GM23248 (cell line): Measurements from ENCODE around the gene CSTF2T. TPM values are rescaled to one million over a fixed set of nuclear protein-coding genes. Genes with fewer than 3 reads are reported as not detected.

Source experiments
- DNase-seq: peaks from one replicate; pipeline ENCODE4 v3.0.0-alpha.2; 2015
- H2AFZ ChIP-seq: fragments of 200-600 bp; sonication (generic); 2 replicates; pipeline ENCODE4 v1.6.1; 2016; ENCODE audit warnings: antibody characterized with exemption
- H3F3A ChIP-seq: fragments of 200-600 bp; sonication (generic); 2 replicates; pipeline ENCODE4 v1.6.1; 2016; ENCODE audit warnings: mild to moderate bottlenecking, antibody characterized with exemption, mixed run types; ENCODE audit not compliant: insufficient read depth
- H3K27ac ChIP-seq: fragments of 200-600 bp; sonication (generic); 2 replicates; pipeline ENCODE4 v1.5.1; 2016; ENCODE audit warnings: mild to moderate bottlenecking
- H3K27me3 ChIP-seq: fragments of 200-600 bp; sonication (generic); replicated peaks from 2 replicates; pipeline ENCODE4 v1.6.1; 2016; ENCODE audit warnings: mild to moderate bottlenecking; ENCODE audit not compliant: insufficient read depth
- H3K36me3 ChIP-seq: fragments of 200-600 bp; sonication (generic); 2 replicates; pipeline ENCODE4 v1.6.1; 2016; ENCODE audit warnings: low read depth, mild to moderate bottlenecking
- H3K4me1 ChIP-seq: fragments of 200-600 bp; sonication (generic); 2 replicates; pipeline ENCODE4 v1.6.1; 2016; ENCODE audit warnings: mild to moderate bottlenecking; ENCODE audit not compliant: insufficient read depth
- H3K4me2 ChIP-seq: fragments of 200-600 bp; sonication (generic); one replicate; pipeline ENCODE4 v1.6.1; 2016; ENCODE audit warnings: mild to moderate bottlenecking; ENCODE audit not compliant: unreplicated experiment
- H3K4me3 ChIP-seq: fragments of 200-600 bp; sonication (generic); 2 replicates; pipeline ENCODE4 v1.5.1; 2016; ENCODE audit warnings: mild to moderate bottlenecking
- H3K79me2 ChIP-seq: fragments of 200-600 bp; sonication (generic); 2 replicates; pipeline ENCODE4 v1.6.1; 2016; ENCODE audit warnings: mild to moderate bottlenecking; ENCODE audit not compliant: insufficient read depth
- H3K9ac ChIP-seq: fragments of 200-600 bp; sonication (generic); 2 replicates; pipeline ENCODE4 v1.6.1; 2016; ENCODE audit warnings: mild to moderate bottlenecking
- H3K9me2 ChIP-seq: fragments of 200-600 bp; sonication (generic); 2 replicates; pipeline ENCODE4 v1.6.1; 2016; ENCODE audit warnings: mixed run types, mild to moderate bottlenecking, moderate library complexity; ENCODE audit not compliant: insufficient read depth
- H3K9me3 ChIP-seq: fragments of 200-600 bp; sonication (generic); one replicate; pipeline ENCODE4 v1.6.1; 2017; ENCODE audit warnings: low read depth
- H4K20me1 ChIP-seq: fragments of 200-600 bp; sonication (generic); 2 replicates; pipeline ENCODE4 v1.6.0; 2016; ENCODE audit not compliant: insufficient read depth
- EZH2 ChIP-seq: fragments of 200-600 bp; sonication (generic); IDR thresholded peaks from 2 replicates; pipeline ENCODE4 v1.6.1; 2018; ENCODE audit warnings: antibody characterized with exemption, mild to moderate bottlenecking; ENCODE audit not compliant: insufficient read depth, poor library complexity, severe bottlenecking
- EZH2phosphoT487 ChIP-seq: fragments of 200-600 bp; sonication (generic); IDR thresholded peaks from 2 replicates; pipeline ENCODE4 v1.6.1; 2018; ENCODE audit warnings: antibody characterized with exemption, moderate library complexity, mild to moderate bottlenecking, low read depth; ENCODE audit not compliant: insufficient read depth
- WGBS, 2 experiments: methylation state at CpG; one replicate each; pipeline ENCODE4 v1.1.6; 2015 to 2017; ENCODE audit warnings: low lambda C conversion rate in 2 of 2, low coverage in 1 of 2; ENCODE audit errors: missing lambda C conversion rate in 2 of 2; 5-methylcytosine and 5-hydroxymethylcytosine counted together
- in situ Hi-C: fragments of 300-500 bp; cut with MboI; formaldehyde crosslinking; loops from 2 replicates; pipeline ENCODE4 v1.15.0; 2020
- polyA plus RNA-seq: library from polyadenylated mRNA; unstranded; fragments of >200 nt; fragmentation: Nextera tagmentation; extraction: Ambion mirVana; gene quantifications from 2 replicates; pipeline ENCODE4 v1.2.1, GENCODE V29; 2016
- total RNA-seq: library from RNA; depleted of rRNA; stranded (reverse); fragments of >200 nt; shearing (Covaris generic); gene quantifications from 2 replicates; pipeline ENCODE4 v1.2.3, GENCODE V29; 2014

The CSTF2T gene
- total and polyA plus RNA-seq, 2 experiments from 2014 or later = 7.9 to 16.9 TPM

- Histone ChIP-seq H3K4me3 (no peak overlapping the region), H3K4me1 (peaks cover 13% of the 10 kb centered on the region), H2AFZ (no peak overlapping the region), H3K79me2 (no peaks in the 10 kb centered on the region), H3K27ac (no peak overlapping the region), H3K36me3 (no peaks in the 10 kb centered on the region), H3K4me2 (no peak overlapping the region), H3K9me2 (no peaks in the 10 kb centered on the region), H3K9me3 (no peaks in the 10 kb centered on the region), H4K20me1 (no peaks in the 10 kb centered on the region), H3K27me3 (no peaks in the 10 kb centered on the region), H3F3A (no peaks in the 10 kb centered on the region), H3K9ac (no peak overlapping the region)
- TF ChIP-seq EZH2phosphoT487 (no peak), EZH2 (no peak)
- DNase-seq = no peak
- in situ Hi-C loops = no loop called here
These were observed 32.9 kb downstream of the CSTF2T start for GRCh38 chr10:51666456-51666855.

- Histone ChIP-seq H2AFZ (no peak overlapping the region), H3K9me2 (no peaks in the 10 kb centered on the region), H3K9me3 (no peaks in the 10 kb centered on the region), H3F3A (no peaks in the 10 kb centered on the region), H3K27me3 (no peaks in the 10 kb centered on the region), H3K4me3 (no peak overlapping the region), H4K20me1 (no peaks in the 10 kb centered on the region), H3K27ac (no peak overlapping the region), H3K79me2 (no peaks in the 10 kb centered on the region), H3K4me1 (peaks cover 8% of the 10 kb centered on the region), H3K9ac (no peak overlapping the region), H3K4me2 (no peak overlapping the region), H3K36me3 (no peaks in the 10 kb centered on the region)
- 76 to 80% methylated on average over 3 of the region's 3 CpGs for WGBS, 2 experiments
- in situ Hi-C loops = no loop called here
- DNase-seq = no peak
- TF ChIP-seq EZH2 (no peak), EZH2phosphoT487 (no peak)
These were observed 36.3 kb downstream of the CSTF2T start for GRCh38 chr10:51663086-51663485.

- Histone ChIP-seq H2AFZ (no peak overlapping the region), H3F3A (no peaks in the 10 kb centered on the region), H3K27ac (no peak overlapping the region), H3K9me3 (no peaks in the 10 kb centered on the region), H3K9me2 (no peaks in the 10 kb centered on the region), H3K27me3 (no peaks in the 10 kb centered on the region), H3K4me2 (no peak overlapping the region), H4K20me1 (no peaks in the 10 kb centered on the region), H3K4me1 (no peaks in the 10 kb centered on the region), H3K9ac (no peak overlapping the region), H3K4me3 (no peak overlapping the region), H3K36me3 (no peaks in the 10 kb centered on the region), H3K79me2 (no peaks in the 10 kb centered on the region)
- 71 to 77% methylated on average over 1 of the region's 1 CpG for WGBS, 2 experiments
- in situ Hi-C loops = no loop called here
- peak; percentile 26 for DNase-seq
- TF ChIP-seq EZH2 (no peak), EZH2phosphoT487 (no peak)
These were observed 40.1 kb downstream of the CSTF2T start for GRCh38 chr10:51659344-51659743.

GRCh38 chr10:51658000-51658399 is 41.4 kb downstream of the CSTF2T start:
- no peaks in the 10 kb centered on the region for H3F3A ChIP-seq
- no peak overlapping the region for H3K4me3 ChIP-seq
- in situ Hi-C loops = no loop called here
- no peak overlapping the region for H2AFZ ChIP-seq
- 87 to 96% methylated on average over 2 of the region's 2 CpGs for WGBS, 2 experiments
- H3K4me2 ChIP-seq = no peak overlapping the region
- no peaks in the 10 kb centered on the region for H3K79me2 ChIP-seq
- no peak for TF ChIP-seq EZH2
- no peak for TF ChIP-seq EZH2phosphoT487
- peaks cover 7% of the 10 kb centered on the region for H3K4me1 ChIP-seq
- H3K27me3 ChIP-seq = no peaks in the 10 kb centered on the region
- H4K20me1 ChIP-seq = no peaks in the 10 kb centered on the region
- no peaks in the 10 kb centered on the region for H3K9me2 ChIP-seq
- H3K27ac ChIP-seq = no peak overlapping the region
- no peak overlapping the region for H3K9ac ChIP-seq
- H3K9me3 ChIP-seq = no peaks in the 10 kb centered on the region
- H3K36me3 ChIP-seq = no peaks in the 10 kb centered on the region
- DNase-seq = no peak

- in situ Hi-C loops = no loop called here
- H3K4me1 ChIP-seq = peaks cover 10% of the 10 kb centered on the region
- no peaks in the 10 kb centered on the region for H3K9me3 ChIP-seq
- H3K36me3 ChIP-seq = no peaks in the 10 kb centered on the region
- H3K9me2 ChIP-seq = no peaks in the 10 kb centered on the region
- H3F3A ChIP-seq = no peaks in the 10 kb centered on the region
- no peak overlapping the region for H3K4me3 ChIP-seq
- no peak for DNase-seq
- H3K79me2 ChIP-seq = no peaks in the 10 kb centered on the region
- TF ChIP-seq EZH2 (no peak), EZH2phosphoT487 (no peak)
- no peak overlapping the region for H3K27ac ChIP-seq
- no peaks in the 10 kb centered on the region for H4K20me1 ChIP-seq
- H3K4me2 ChIP-seq = no peak overlapping the region
- 96 to 100% methylated on average over 3 of the region's 3 CpGs for WGBS, 2 experiments
- no peaks in the 10 kb centered on the region for H3K27me3 ChIP-seq
- no peak overlapping the region for H3K9ac ChIP-seq
- no peak overlapping the region for H2AFZ ChIP-seq
These were observed 42.9 kb downstream of the CSTF2T start for GRCh38 chr10:51656503-51656902.
